Ramos (cell line): ENCODE data around the gene SARDH.

Source experiments
- in situ Hi-C: fragments of 300-500 bp; cut with MboI; formaldehyde crosslinking; loops from one replicate; pipeline ENCODE4 v1.14.3; 2022; ENCODE audit warnings: low sequenced_read_pairs; ENCODE audit not compliant: unreplicated experiment

Gene SARDH

DNA sequence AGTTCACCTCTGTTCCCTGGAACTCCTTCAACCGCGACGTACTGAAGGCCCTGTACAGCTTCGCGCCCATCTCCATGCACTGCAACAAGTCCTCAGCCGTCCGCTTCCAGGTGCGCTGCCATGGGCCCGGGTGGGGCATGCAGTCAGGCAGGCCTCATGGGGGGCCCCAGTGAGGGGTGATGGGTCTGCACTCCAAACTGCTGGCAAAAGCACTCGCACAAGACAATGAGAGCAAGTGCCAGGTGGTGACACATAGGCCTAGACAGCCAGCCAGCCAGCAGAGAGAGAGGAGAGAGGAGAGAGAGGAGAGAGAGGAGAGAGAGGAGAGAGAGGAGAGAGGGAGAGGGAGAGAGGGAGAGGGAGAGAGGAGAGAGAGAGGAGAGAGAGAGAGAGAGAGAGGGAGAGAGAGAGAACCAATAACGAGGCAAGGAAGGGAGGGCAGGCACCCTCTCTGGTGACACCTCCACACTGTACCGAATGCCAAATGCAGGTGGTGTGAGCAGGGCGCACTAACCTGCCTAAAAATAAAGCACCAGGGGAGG is 81.0 kb downstream of the SARDH start:
- in situ Hi-C loops, result no loop called here

DNA sequence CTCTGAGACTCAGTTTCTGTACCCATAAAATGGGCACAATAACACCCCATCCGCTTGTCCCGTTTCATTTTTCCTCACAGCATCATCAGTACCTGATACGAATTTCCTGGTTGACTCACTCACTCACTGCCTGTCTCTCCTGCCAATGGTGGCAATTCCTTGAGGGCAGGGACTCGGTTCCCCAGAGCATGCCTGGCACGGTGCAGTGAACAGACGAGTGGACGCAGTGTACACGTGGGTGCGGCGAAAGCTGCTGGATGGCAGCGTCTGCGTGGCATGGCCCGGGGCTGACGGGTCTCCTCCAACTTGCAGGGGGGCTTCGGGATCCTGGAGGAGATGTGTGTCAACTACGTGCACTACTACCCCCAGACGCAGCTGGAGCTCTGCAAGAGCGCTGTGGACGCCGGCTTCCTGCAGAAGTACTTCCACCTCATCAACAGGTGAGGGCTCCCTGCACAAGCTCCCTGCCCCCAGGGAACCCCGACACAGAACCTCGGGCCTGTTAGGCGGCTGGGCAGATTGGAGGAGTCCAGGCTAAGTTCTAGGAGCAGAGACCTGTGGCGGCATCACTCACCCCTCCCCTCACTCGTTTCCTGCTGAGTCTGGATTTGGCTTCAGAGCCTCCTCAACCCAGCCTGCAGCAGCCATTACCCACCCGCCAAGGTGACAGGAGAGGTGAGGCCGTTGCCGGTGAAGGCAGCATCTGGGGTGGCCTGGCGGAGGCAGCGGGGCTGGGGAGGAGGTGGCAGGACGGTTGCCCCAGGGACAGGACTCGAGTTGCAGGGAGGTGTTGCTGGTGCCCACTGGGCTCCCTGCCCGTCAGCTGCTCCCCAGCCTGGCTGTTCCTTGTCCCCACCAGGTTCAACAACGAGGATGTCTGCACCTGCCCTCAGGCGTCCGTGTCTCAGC is 81.7 kb downstream of the SARDH start:
- in situ Hi-C loops, result no loop called here

DNA sequence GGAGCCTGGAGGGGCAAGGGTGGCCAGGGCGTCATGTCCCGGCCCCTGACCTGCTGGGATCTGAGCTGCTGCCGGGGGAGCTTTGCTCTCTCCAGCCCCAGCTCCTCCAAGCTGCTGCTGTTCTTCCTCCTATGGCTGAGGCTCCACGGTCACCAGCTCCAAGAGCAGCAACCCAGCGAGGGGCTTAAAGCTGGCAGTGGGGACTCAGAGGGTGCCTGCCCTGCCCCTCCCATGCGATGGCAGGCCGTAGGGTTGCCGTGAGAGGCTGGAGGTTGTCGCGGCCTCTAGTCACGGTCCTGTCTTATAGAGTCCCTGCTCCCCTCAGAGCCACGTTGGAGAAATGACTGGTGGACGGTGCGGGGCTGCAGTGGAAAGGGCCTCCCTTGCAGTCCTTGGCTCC is 82.5 kb downstream of the SARDH start:
- in situ Hi-C loops, result no loop called here

DNA sequence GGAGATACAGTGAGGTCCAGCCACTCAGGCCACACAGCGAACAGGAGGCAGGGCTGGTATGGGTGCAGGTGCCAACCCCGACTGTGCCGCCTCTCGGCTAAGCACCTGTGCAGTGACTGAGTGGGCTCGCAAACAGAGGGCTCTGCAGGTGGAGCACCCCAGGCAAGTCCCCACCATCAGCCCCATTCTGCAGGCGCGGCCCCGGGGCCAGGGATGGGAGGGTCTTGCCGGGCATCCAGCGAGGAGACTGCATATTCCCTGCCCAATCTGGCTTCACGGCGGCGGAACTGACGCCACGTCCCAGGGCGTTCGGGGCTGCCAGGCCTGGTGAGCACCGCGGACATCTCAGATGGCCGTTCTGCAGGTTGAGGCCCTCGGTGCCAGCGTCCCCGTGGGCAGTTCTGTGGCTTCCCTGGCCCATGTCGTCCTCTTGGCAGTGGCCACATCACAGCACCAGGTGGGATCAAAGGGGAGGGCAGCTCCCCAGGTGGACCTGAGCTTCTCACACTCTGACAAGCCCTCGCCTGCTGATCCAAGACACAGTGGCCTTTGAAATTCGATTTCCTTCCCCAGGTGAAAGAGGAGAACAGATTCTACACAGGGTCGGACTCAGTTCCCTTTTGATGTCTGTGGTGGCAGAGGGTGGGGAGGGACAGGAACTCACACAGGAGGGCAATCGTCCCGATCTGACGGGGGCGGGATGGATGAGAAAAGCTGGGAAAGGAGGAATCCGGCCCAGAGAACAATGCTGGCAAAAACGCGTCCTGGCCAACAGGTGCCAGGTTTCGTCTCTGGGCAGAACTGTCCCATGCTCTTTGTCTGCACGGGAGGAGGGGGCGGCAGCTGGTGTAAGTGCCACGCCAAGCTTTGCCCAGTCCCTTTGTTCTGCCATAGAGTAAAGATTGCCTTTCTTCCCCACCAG is 83.2 kb downstream of the SARDH start:
- in situ Hi-C loops, result no loop called here

DNA sequence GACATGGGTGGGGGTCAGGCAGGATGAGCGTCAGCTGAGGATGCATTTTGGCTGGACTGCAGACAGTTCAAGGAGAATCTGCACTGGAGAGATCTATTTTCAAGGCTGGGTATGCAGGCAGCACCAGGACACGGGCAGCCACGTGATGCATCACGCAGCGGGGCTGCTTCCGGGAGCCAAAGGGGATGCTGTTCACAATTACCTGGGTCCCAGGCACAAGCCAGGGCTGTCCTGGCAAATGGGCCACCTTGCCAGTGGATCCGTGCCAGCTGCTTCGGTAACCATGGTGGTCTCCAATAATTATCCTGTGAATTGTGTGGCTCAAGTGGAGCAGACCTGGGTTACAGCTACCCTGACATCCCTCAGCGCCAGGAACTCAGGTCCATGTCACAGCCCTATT is 84.5 kb downstream of the SARDH start:
- in situ Hi-C loops, result no loop called here

DNA sequence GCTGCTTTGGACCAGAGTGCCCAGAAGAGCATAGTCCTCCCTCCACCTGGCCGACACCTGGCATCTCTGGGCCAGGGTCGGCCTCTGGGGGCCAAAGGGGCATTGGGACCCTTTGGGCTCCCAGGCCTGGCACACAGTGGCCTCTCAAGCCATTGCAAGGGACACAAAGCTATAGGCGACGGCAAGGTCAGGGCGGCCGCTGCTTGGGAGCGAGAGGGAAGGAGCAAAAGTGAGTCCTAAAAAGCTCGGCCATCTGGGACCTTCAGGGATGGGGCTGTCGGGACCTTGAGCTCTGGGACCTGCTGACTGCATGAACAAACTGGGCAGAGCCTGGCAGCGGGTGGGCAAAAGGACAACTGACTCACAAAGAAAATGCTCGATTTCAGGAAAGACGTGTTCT is 88.1 kb downstream of the SARDH start:
- in situ Hi-C loops, result no loop called here

DNA sequence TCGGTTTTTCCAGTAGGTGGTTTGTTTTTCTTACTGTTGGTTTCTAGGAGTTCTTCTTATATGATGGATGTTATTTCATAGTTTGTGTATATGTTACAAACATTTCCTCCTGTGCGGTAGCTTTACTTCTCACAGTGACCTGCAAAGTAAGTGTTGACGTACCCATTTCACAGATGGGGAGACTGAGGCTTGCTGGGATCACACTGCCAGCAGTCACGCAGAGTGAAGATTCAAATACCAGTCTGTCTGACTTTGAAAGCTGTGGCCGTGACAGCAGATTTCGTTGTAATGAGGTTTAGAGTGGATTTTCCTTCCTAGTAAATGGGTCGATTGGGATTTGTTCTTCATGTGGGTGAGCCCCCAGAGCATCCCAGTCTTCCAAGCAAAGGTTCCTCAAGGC is 89.0 kb downstream of the SARDH start:
- in situ Hi-C loops, result no loop called here

DNA sequence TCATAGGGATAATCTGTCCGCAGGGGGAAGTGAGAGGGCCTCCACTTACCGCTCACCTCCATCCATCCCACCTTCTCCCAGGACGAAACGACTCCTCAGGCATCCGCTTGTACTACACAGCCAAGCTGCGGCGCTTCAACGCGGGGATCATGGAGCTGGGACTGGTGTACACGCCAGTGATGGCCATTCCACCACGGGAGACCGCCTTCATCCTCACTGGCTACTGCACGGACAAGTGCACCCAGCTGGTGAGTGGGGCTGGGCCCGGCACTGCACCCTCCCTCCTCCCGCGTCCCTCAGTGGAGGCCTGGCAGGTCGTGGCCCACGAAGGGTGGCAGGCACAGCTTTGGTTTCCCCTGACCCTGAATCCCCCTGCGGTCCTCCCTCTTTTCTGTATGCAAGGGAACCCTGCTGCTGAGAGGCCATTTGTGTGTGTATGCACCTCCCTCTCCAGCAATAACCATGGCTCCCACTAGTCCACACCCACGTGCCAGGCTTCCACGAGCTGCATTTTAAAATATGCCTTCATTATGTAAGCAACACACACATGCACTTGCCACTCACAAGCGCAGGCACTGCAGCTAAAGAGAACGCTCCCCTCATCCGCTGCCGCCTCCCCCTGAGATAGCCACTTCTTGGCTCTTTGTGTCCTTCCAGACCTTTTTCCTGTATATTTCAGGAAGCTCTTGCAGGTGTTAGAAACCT is 90.2 kb downstream of the SARDH start:
- in situ Hi-C loops, result no loop called here

DNA sequence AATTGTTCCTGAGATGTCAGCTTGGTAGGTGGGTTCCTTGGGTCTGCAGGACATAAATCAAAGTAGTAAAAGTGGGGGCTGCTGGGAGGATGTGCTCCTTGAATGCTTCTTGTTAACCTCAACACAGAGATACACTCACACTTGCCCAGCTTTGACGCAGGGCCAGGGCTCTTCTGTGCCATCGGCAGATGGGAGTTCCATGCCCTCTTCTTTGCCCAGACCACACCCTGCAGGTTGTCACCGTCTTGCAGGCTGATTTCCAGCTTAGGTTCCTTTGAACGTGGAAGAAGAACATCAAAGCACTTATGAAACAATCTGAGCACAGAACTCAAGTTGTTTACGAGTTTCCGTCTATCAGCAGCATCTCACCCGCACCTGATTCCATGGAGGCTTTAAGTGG is 91.0 kb downstream of the SARDH start:
- in situ Hi-C loops, result no loop called here

DNA sequence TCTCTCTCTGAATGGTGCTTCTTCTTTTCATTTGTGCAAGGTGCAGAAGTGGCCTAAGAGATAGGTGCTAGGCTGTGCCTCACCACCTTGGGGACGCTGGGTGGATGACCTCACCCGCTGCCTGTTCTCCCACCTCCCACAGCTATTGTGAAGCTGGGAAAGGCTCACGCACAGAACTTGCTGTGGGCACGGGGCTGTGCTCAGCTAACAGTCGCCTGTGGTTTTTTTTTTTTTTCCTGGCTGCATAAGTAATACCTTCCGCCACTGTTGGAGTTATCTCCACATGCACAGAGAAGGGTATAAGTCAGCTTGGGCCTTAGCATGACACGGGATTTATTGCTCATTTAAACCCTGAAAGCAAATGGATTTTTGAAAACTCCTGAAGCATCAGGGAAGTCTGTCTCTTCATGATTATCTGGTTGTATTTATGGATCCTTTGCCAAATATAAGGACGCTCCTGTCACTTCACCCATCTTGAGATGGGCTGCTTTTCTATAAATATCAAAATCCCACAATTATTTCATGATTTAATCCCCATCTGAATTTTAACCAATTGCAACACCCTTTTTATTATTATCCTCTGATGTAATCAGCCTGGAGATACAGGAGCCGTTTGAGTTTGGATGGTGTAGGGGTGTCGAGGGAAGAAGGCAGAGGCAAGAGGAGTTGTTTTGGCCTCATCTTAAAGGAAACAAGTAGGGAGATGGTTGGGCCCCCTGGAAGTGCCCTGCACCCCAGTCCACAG is 93.0 kb downstream of the SARDH start:
- in situ Hi-C loops, result no loop called here

DNA sequence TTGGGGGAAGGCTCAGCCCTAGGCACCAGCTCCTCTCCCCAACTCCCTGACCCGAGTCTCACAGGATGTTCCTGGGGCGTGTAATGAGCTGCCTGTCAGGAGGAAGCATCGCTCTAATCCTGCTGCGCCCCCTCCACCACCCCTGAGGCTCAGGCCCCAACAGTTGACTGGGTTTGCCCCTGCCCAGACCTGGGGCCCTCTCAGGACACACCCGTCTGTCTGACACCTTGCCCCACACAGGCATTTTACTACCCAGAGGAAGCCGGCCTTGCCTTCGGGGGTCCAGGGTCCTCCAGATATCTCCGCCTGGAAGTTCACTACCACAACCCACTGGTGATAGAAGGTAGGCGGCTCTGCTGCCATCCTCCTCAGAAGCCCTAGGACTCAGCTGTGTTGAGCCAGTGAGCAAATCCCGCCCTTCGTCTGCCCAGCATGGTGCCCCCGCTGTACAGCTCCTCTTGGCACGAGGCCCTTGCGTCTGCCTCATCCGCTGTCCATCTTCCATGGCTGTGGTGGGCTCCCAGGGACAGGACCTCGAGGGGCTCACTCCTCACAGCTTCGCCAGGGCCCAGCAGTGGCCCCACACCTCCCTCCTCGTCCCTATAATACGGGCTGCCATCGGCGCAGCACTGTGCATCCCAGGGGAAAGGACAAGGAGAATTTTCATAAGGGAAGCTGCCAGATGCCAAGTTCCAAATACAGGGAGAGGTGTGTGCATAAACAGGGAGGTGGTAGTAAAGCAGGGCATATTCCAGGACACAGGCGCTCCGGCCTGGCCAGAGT is 94.0 kb downstream of the SARDH start:
- in situ Hi-C loops, result no loop called here

DNA sequence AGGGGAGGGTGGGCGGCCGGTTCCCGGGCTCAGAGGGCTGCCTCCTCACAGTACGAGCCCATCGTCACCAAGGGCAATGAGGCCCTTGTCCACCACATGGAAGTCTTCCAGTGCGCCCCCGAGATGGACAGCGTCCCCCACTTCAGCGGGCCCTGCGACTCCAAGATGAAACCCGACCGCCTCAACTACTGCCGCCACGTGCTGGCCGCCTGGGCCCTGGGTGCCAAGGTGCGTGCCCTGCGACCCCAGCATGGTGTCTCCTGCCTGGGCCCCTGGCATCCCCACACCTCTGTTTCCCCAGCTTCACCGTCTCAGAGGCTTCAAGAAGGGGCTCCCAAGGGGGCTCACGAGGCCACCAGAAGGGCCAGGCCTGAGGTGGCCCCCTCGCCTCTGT is 94.8 kb downstream of the SARDH start:
- in situ Hi-C loops, result no loop called here

DNA sequence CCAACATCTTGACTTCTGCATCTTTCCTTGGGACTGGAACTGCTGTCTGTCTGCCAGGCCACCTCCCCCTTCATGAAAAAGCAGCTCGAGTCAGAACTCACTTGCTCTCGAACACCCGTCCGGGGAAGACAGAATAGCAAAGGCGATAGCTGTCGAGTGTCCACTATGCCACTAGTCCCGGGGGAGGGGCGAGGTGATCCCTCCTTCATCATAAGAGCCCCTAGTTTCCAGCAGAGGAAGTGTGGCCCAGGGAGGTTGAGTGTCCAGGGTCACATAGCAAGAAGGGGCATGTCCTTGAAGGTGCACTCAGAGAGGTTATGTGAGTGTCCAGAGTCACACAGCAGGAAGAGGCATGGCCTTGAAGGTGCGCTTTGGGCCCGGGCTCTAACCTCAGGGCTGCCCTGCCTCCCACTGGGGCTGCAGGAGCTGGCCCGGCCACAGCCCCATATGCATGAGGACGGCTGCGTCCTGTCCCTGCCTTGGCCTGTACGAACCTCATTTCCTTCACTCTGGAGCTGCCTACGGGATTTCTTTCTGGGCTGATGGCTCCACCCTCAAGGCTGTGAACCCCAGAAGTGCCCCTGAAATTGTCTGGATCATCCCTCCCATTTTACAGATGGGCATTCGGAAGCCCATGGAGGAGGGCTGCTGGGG is 95.3 kb downstream of the SARDH start:
- in situ Hi-C loops, result no loop called here

DNA sequence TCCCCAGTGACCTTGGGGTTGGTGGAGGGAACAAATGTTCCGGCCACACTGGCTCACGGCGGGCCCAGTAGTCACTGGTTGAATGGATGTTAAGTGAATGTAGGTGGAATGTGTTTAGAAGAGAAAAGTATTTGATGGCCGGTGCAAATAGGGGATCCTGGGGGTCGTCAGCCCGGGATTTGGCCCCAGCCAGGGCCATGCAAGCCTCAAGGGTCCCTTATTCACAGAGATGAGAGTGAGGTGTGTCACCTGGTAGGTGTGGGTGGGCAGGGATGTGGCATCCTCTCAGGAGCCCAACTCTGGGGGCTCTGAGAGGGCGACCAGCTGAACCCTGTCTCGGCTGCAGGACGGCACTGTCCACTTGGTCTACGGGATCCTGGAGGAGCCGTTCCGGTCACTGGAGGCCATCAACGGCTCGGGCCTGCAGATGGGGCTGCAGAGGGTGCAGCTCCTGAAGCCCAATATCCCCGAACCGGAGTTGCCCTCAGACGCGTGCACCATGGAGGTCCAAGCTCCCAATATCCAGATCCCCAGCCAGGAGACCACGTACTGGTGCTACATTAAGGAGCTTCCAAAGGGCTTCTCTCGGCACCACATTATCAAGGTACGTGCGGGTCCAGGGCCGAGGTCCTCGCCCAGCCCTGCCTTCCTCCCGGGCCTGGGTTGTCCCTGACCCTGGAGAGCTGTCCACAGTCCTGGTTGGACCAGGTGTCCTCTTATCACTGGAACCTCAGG is 96.1 kb downstream of the SARDH start:
- in situ Hi-C loops, result no loop called here

DNA sequence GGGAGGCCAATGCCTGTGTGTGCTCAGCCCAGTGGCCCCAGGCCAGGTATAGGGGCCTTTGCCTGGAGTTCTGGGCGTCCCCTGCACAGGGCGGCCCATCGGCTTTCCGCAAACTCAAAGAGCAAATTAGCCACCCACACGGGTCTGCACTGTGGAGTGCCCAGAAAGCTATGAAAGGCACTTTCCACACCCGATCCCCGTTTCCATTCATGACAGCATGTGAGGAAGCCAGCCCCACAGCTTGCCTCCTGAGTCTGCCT is 96.8 kb downstream of the SARDH start:
- in situ Hi-C loops, result no loop called here

DNA sequence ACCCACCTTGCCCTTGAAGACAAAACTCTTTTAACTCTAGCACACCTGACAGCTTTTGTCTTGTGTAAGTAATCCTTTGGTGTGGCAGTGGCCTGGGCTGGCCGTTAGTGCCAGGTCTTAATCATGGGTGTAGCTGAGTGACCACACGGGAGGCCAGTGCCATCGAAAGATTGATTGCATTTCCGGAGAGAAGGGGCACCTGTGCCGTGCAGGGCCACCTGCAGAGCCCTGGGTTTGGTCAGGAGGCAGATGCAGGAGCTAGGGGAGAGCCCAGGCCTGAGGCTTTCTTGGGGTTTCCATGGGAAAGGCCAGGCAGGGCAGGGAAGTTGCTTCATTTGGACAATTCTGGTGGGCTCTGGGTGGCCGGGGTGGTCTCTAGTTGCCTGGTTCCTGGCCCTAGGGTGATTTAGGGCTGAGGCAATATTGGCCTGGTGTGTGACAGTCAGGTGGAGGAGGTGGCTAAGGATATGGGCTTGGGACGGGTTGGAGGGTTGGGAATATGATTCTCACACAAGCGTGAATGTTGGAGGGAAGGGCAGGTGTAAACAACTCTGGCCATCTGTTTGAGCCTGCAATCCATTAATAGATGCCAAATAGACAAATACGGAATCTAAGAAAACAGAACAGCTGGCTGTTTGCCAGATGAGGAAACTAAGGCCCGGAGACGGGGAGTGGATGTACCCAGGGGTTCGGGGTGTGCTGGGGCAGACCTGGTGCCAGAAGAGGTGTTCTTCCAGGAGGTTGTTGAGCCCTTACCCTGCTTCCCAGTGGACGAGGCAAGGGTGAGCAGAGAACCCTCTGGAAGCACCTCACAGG is 97.4 kb downstream of the SARDH start:
- in situ Hi-C loops, result no loop called here

DNA sequence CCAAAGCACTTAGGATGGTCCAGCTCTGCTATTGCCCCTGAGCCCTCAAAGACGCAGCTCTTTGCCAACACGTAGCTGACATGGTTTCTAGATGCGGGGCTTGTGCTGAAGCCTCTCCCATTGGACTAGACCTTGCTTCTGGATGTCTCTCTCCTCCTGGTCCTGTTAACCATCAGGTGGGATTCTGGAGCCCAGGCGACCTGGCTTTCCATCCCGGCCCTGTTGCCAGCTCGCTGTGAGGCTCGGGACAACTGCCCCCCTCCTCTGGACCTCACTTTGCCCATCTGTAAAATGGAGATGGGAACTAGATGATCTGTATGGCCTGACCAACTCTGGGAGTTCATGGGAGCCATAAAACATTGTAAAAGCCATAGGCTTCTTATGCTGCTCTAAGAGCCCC is 98.0 kb downstream of the SARDH start:
- in situ Hi-C loops, result no loop called here
